Common myeloid progenitor, CD34-positive (primary cell): ENCODE data around the gene GPR22.

Experiments used
- CTCF ChIA-PET: fragments of 350-600 bp; sonication (Branson Sonifier 250); formaldehyde crosslinking; loops from one replicate; lab custom pipeline; 2021; ENCODE audit warnings: antibody characterized with exemption; lab: Charles Lee
- POLR2A ChIA-PET: fragments of 350-600 bp; sonication (Branson Sonifier 250); formaldehyde crosslinking; loops from one replicate; lab custom pipeline; 2021; ENCODE audit warnings: antibody characterized with exemption; lab: Charles Lee
- DNase-seq, 3 donors: peaks; one replicate each; pipeline versions ENCODE4 v3.0.0 to v3.0.0-alpha.2; 2013
- H3K27ac ChIP-seq, 2 experiments: 1 replicate in 1 of 2; 2 replicates in 1 of 2; pipeline ENCODE4 v1.7.0; 2013; ENCODE audit warnings: inconsistent platforms in 2 of 2, low read length in 2 of 2, mild to moderate bottlenecking in 2 of 2, low read depth in 1 of 2, moderate library complexity in 1 of 2; ENCODE audit not compliant: severe bottlenecking in 2 of 2, insufficient read depth in 1 of 2, poor library complexity in 1 of 2
- H3K27me3 ChIP-seq, 5 experiments: replicated peaks in 2 of 5; 1 replicate in 3 of 5; 2 replicates in 2 of 5; pipeline versions ENCODE4 v1.6.1 to v1.7.0; 2013; ENCODE audit warnings: low read length in 4 of 5, mild to moderate bottlenecking in 2 of 5, moderate library complexity in 2 of 5, inconsistent platforms in 1 of 5; ENCODE audit not compliant: insufficient read depth in 5 of 5, control insufficient read depth in 4 of 5
- H3K36me3 ChIP-seq, 4 experiments: 1 replicate in 2 of 4; 2 replicates in 2 of 4; pipeline versions ENCODE4 v1.6.1 to v1.7.0; 2013; ENCODE audit warnings: low read length in 3 of 4, control low read depth in 1 of 4, mild to moderate bottlenecking in 1 of 4; ENCODE audit not compliant: control insufficient read depth in 4 of 4, insufficient read depth in 4 of 4
- H3K4me1 ChIP-seq, 4 experiments: 1 replicate in 3 of 4; 2 replicates in 1 of 4; pipeline versions ENCODE4 v1.6.1 to v1.7.1; 2013; ENCODE audit warnings: low read length in 3 of 4, mild to moderate bottlenecking in 3 of 4, control low read depth in 1 of 4, inconsistent platforms in 1 of 4, moderate library complexity in 1 of 4; ENCODE audit not compliant: control insufficient read depth in 4 of 4, insufficient read depth in 4 of 4; ENCODE audit errors: control extremely low read depth in 1 of 4
- H3K4me3 ChIP-seq, 7 experiments: 1 replicate in 4 of 7; 2 replicates in 3 of 7; pipeline versions ENCODE4 v1.5.1 to v1.7.0; 2013; ENCODE audit warnings: mild to moderate bottlenecking in 7 of 7, low read length in 6 of 7, moderate library complexity in 6 of 7, inconsistent platforms in 2 of 7, low read depth in 2 of 7, control low read depth in 1 of 7; ENCODE audit not compliant: insufficient read depth in 4 of 7, control insufficient read depth in 1 of 7; ENCODE audit errors: extremely low read depth in 1 of 7
- H3K9me3 ChIP-seq, 5 experiments: 1 replicate in 4 of 5; 2 replicates in 1 of 5; pipeline versions ENCODE4 v1.6.1 to v1.7.1; 2013; ENCODE audit warnings: low read length in 4 of 5, mild to moderate bottlenecking in 2 of 5, inconsistent platforms in 1 of 5, low read depth in 1 of 5, moderate library complexity in 1 of 5; ENCODE audit not compliant: control insufficient read depth in 4 of 5, insufficient read depth in 2 of 5; ENCODE audit errors: control extremely low read depth in 1 of 5
- WGBS: methylation state at CpG from one replicate; pipeline ENCODE4 v1.1.5; 2013; ENCODE audit not compliant: insufficient coverage; 5-methylcytosine and 5-hydroxymethylcytosine counted together

The GPR22 gene

GRCh38 chr7:107441581-107442422, 28.1 kb upstream of the GPR22 start:
- Histone ChIP-seq H3K4me3 (no peak overlapping the region), H3K27me3 (no peaks in the 10 kb centered on the region), H3K27ac (no peak overlapping the region), H3K4me1 (no peaks in the 10 kb centered on the region), H3K9me3 (peaks cover 0 to 6% (median 5%) of the 10 kb centered on the region in 5 experiments), H3K36me3 (peaks cover 0 to 5% (median 1%) of the 10 kb centered on the region in 4 experiments)
- CTCF ChIA-PET: interaction anchor here (0.6 to 1.2 kb wide), 2 partner anchors 22 to 46 kb away, joined by 3 to 4 read pairs; no protein-coding TSS in a partner anchor
- DNase-seq: no peak
- POLR2A ChIA-PET: no interaction called here

GRCh38 chr7:107442678-107443077, 27.2 kb upstream of the GPR22 start:
- Histone ChIP-seq H3K4me3 (no peak overlapping the region), H3K27ac (no peak overlapping the region), H3K4me1 (no peaks in the 10 kb centered on the region), H3K36me3 (peaks cover 0 to 5% (median 1%) of the 10 kb centered on the region in 4 experiments), H3K9me3 (peaks cover 0 to 6% (median 5%) of the 10 kb centered on the region in 5 experiments), H3K27me3 (no peaks in the 10 kb centered on the region)
- WGBS: no CpG with 5 or more reads among the region's 1 CpG
- ChIA-PET POLR2A (no interaction called here), CTCF (interaction anchor here (0.6 kb wide), 1 partner anchor 47 kb away, joined by 4 read pairs; no protein-coding TSS in a partner anchor)
- no peak for DNase-seq

GRCh38 chr7:107446531-107446930, 23.3 kb upstream of the GPR22 start:
- Histone ChIP-seq H3K27ac (no peak overlapping the region), H3K4me1 (no peaks in the 10 kb centered on the region), H3K4me3 (no peak overlapping the region), H3K9me3 (peaks cover 0 to 6% (median 5%) of the 10 kb centered on the region in 5 experiments), H3K36me3 (peaks cover 0 to 8% (median 3%) of the 10 kb centered on the region in 4 experiments), H3K27me3 (no peaks in the 10 kb centered on the region)
- ChIA-PET POLR2A (no interaction called here), CTCF (no interaction called here)
- WGBS: no CpG with 5 or more reads among the region's 1 CpG
- no peak for DNase-seq

- no peak for DNase-seq
- WGBS: 100% methylated on average over 1 of the region's 1 CpG
- Histone ChIP-seq H3K27me3 (no peaks in the 10 kb centered on the region), H3K4me3 (no peak overlapping the region), H3K36me3 (peaks cover 0 to 8% (median 2%) of the 10 kb centered on the region in 4 experiments), H3K9me3 (peaks cover 0 to 4% (median 2%) of the 10 kb centered on the region in 5 experiments), H3K27ac (no peak overlapping the region), H3K4me1 (no peaks in the 10 kb centered on the region)
- POLR2A ChIA-PET: no interaction called here
- CTCF ChIA-PET: no interaction called here
Measured at GRCh38 chr7:107446988-107447387, 22.9 kb upstream of the GPR22 start.

GRCh38 chr7:107450970-107451369, 18.9 kb upstream of the GPR22 start:
- peaks cover 0 to 8% (median 0%) of the 10 kb centered on the region in 4 experiments for H3K36me3 ChIP-seq
- ChIA-PET CTCF (interaction anchor here (1.6 kb wide), 1 partner anchor 13 kb away, joined by 3 read pairs; no protein-coding TSS in a partner anchor), POLR2A (interaction anchor here (0.5 kb wide), 1 partner anchor 22 kb away, joined by 4 read pairs; no protein-coding TSS in a partner anchor)
- no peak overlapping the region for H3K27ac ChIP-seq
- H3K9me3 ChIP-seq: no peaks in the 10 kb centered on the region
- H3K27me3 ChIP-seq: no peaks in the 10 kb centered on the region
- no peaks in the 10 kb centered on the region for H3K4me1 ChIP-seq
- no peak overlapping the region for H3K4me3 ChIP-seq
- DNase-seq: no peak
- 91% methylated on average over 1 of the region's 1 CpG for WGBS

GRCh38 chr7:107453388-107453787, 16.5 kb upstream of the GPR22 start:
- ChIA-PET CTCF (no interaction called here), POLR2A (no interaction called here)
- no peak overlapping the region for H3K27ac ChIP-seq
- no peaks in the 10 kb centered on the region for H3K9me3 ChIP-seq
- WGBS: no CpG with 5 or more reads among the region's 1 CpG
- H3K4me1 ChIP-seq: no peaks in the 10 kb centered on the region
- H3K27me3 ChIP-seq: no peaks in the 10 kb centered on the region
- no peak overlapping the region for H3K4me3 ChIP-seq
- H3K36me3 ChIP-seq: peaks cover 0 to 4% (median 0%) of the 10 kb centered on the region in 4 experiments
- no peak for DNase-seq

- ChIA-PET POLR2A (no interaction called here), CTCF (interaction anchor here (1.0 to 3.1 kb wide), 4 partner anchors 39 to 417 kb away, joined by 3 to 19 read pairs (median 8); no protein-coding TSS in a partner anchor)
- H3K4me3 ChIP-seq: no peak overlapping the region
- 100% methylated on average over 2 of the region's 2 CpGs for WGBS
- no peak for DNase-seq
- H3K27me3 ChIP-seq: no peaks in the 10 kb centered on the region
- H3K27ac ChIP-seq: no peak overlapping the region
- H3K9me3 ChIP-seq: no peaks in the 10 kb centered on the region
- peaks cover 0 to 8% (median 0%) of the 10 kb centered on the region in 4 experiments for H3K4me1 ChIP-seq
- H3K36me3 ChIP-seq: no peaks in the 10 kb centered on the region
Measured at GRCh38 chr7:107461938-107462533, 7.8 kb upstream of the GPR22 start.
